IgD-negative memory B cell (primary cell): ENCODE results near the gene POLR2I. TPM values are rescaled to one million over a fixed set of nuclear protein-coding genes. Genes with fewer than 3 reads are reported as not detected.
"Not testable (repeated sequence)": the region's sequence is repeated elsewhere in the genome, so short reads cannot be mapped to it uniquely, and the experiment has no call there.

Source experiments
- H3K27ac Mint-ChIP-seq, 3 donors: one replicate each; pipeline ENCODE4 v1.8.0; 2020 to 2022; ENCODE audit warnings: mild to moderate bottlenecking in 3 of 3, mixed read lengths in 3 of 3, moderate library complexity in 1 of 3
- H3K27me3 Mint-ChIP-seq: one replicate; pipeline ENCODE4 v1.8.0; 2021; ENCODE audit warnings: mixed read lengths
- H3K36me3 Mint-ChIP-seq: one replicate; pipeline ENCODE4 v1.8.0; 2020; ENCODE audit warnings: mild to moderate bottlenecking, mixed read lengths
- H3K4me1 Mint-ChIP-seq, 3 donors: one replicate each; pipeline ENCODE4 v1.8.0; 2020 to 2022; ENCODE audit warnings: mixed read lengths in 3 of 3, mild to moderate bottlenecking in 1 of 3
- H3K4me3 Mint-ChIP-seq, 4 donors: one replicate each; pipeline ENCODE4 v1.8.0; 2020 to 2022; ENCODE audit warnings: mild to moderate bottlenecking in 4 of 4, mixed read lengths in 4 of 4, moderate library complexity in 3 of 4
- H3K9me3 Mint-ChIP-seq, 3 donors: one replicate each; pipeline ENCODE4 v1.8.0; 2020 to 2021; ENCODE audit warnings: mixed read lengths in 3 of 3, mild to moderate bottlenecking in 1 of 3
- polyA plus RNA-seq: library from polyadenylated mRNA; unstranded; fragments of 300-500 nt; fragmentation: Illumina TruSeq; gene quantifications from one replicate; pipeline ENCODE4 v1.2.3, GENCODE V29; 2021

POLR2I gene
- polyA plus RNA-seq, 1 donor from 2014 or later, result 144 TPM

DNA sequence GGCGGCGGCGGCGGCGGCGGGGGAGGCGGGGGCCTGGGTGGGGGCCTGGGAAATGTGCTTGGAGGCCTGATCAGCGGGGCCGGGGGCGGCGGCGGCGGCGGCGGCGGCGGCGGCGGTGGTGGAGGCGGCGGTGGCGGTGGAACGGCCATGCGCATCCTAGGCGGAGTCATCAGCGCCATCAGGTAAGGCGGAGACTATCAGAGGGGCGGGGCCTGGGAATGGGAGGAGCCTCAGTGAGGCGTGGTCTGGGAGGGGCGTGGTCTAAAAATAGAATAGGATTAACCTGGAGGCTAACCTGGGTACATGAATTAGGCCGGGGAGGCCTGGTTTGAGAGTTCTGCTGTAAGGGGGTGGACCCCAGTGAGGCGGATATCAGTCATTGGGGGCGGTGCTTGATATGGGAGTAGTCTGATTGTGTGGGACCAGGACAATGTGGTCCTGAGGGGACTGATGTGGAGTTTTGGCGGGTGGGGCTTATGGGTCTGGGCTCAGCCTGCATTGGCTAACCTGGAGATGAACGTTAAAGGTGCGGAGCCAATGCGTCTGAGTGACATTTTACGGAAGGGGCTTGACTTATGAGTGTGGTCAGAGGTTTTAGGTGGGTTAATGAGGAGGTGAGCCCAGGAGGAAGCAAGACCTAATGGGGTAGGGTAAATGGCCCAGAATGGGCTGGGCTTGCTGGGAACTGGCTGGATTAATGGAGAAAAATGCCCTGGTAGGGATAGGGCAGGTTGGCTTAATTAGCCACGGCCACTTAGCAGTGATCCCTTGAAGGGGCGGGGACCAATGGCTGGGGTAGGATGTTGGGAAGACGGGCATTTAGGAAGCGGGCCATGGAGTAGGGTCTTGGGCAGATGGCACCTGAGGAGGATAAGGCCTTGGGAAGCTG is 26.6 kb upstream of the POLR2I start:
- peak overlapping the region; percentile 89 to 98 (median 94) for H3K4me3 Mint-ChIP-seq
- peaks cover 0 to 2% (median 0%) of the 10 kb centered on the region in 3 donors for H3K9me3 Mint-ChIP-seq

GRCh38 chr19:36140304-36141038 is 25.8 kb upstream of the POLR2I start:
- peaks cover 7 to 21% (median 12%) of the 10 kb centered on the region in 3 donors for H3K4me1 Mint-ChIP-seq
- peak overlapping the region; percentile 89 to 98 (median 94) for H3K4me3 Mint-ChIP-seq
- H3K36me3 Mint-ChIP-seq, result peaks cover 15% of the 10 kb centered on the region
- H3K27ac Mint-ChIP-seq, result peak overlapping the region; percentile 82 to 94 (median 92)
- no peaks in the 10 kb centered on the region for H3K27me3 Mint-ChIP-seq
- H3K9me3 Mint-ChIP-seq, result peaks cover 0 to 2% (median 0%) of the 10 kb centered on the region in 3 donors

More for the DNA sequence above, 26.6 kb upstream of the POLR2I start:
- Mint-ChIP-seq H3K27me3 (no peaks in the 10 kb centered on the region), H3K4me1 (peaks cover 7 to 18% (median 12%) of the 10 kb centered on the region in 3 donors), H3K27ac (peak overlapping the region; percentile 71 to 94 (median 82)), H3K36me3 (peaks cover 15% of the 10 kb centered on the region)

DNA sequence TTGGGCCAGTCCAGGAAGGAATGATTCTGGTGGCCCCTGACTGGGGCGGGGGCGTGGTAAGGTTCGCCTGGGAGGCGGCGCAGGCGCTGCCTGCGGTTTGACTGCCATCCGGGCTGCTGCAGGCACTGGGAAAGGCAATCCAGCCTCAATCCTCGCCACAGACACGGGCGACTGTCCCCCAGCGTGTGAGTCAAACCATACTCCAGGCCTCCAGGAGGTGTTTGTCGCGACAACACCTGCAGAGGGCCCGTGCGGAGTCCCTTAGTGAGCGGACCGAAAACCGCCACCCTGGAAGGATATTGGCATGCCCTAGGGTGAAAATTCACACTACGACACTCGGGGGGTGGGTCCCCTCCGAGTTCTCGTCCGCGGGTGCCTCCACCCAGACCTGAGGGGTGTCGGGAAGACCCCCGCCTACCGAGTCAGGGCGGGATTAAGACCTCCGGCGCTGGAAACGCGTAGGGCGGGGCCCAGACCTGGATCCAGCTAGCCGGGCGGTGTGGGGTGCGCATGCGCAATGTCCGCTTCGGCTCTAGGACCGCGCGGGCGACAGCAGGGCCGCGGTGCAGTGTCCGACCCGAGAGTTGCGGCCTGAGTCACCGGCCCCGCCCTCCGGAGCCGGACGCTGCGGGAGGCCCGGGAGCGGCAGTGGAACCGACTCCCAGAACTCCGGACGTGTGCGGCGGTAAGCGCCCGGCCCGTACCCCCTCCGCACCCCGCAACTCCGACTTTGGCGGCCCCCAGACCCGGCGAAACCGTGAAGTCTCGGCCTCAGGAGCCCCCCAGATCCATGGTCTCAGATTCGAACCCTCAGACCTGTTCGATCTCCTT is 25.0 kb upstream of the POLR2I start, which contains the start of gene CAPNS1:
Gene CAPNS1, plus strand, starts transcription at position 594 of the 831 bp plus-strand sequence. CDS start 946 bp downstream, outside the sequence.
- peaks cover 7 to 22% (median 12%) of the 10 kb centered on the region in 3 donors for H3K4me1 Mint-ChIP-seq
- H3K4me3 Mint-ChIP-seq, result peak within 1 kb of the TSS; percentile 89 to 98 (median 94)
- no peaks in the 10 kb centered on the region for H3K27me3 Mint-ChIP-seq
- H3K9me3 Mint-ChIP-seq, result peaks cover 0 to 2% (median 0%) of the 10 kb centered on the region in 3 donors
- H3K27ac Mint-ChIP-seq, result peak within 1 kb of the TSS; percentile 82 to 94 (median 92)
- H3K36me3 Mint-ChIP-seq, result peaks cover 14% of the 10 kb centered on the region

- Mint-ChIP-seq H3K4me3 (peak overlapping the region; percentile 89 to 98 (median 94)), H3K9me3 (peaks cover 0 to 2% (median 0%) of the 10 kb centered on the region in 3 donors), H3K27me3 (no peaks in the 10 kb centered on the region), H3K27ac (peak overlapping the region; percentile 82 to 94 (median 92)), H3K36me3 (peaks cover 12% of the 10 kb centered on the region), H3K4me1 (peaks cover 7 to 22% (median 12%) of the 10 kb centered on the region in 3 donors)
These were observed 24.4 kb upstream of the POLR2I start for GRCh38 chr19:36139120-36139472.

DNA sequence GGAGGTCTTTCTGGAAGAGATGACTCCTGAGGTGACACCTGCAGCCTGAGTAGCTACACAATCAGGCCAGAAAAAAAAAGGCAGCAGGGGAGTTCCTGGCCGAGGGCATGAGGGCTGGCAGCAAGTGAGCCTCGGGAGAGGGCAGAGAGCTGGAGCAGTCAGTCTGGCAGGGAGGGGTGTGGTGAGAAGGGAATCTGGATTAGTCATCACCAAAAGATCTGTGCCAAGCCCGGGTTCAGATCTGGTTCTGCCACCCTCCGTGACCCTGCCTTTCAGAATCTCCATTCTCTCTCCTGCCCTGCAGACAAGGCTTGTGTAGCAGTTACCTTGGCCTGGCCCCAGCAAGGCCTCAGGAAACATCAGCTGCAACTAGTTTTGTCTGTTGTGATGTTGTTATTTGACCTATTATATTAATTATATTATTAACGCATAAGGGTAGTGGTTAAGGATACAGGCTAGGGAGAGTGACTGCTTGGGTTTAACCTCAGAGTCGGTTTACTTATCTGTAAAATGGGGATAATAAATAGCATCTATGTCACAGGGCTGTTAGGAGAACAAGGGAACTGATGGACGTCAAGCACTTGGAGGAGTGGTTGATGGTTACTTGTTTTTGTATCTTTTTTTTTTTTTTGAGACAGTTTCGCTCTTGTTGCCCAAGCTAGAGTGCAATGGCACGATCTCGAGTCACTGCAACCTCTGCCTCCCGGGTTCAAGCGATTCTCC is 22.4 kb upstream of the POLR2I start:
- peaks cover 7 to 22% (median 10%) of the 10 kb centered on the region in 3 donors for H3K4me1 Mint-ChIP-seq
- peak overlapping the region in 2 of 4 donors; percentile 77 to 80 for H3K4me3 Mint-ChIP-seq
- peaks cover 11% of the 10 kb centered on the region for H3K36me3 Mint-ChIP-seq
- peak overlapping the region in 1 of 3 donors; percentile 81 for H3K27ac Mint-ChIP-seq
- peaks cover 3% of the 10 kb centered on the region for H3K27me3 Mint-ChIP-seq
- peaks cover 0 to 2% (median 0%) of the 10 kb centered on the region in 3 donors for H3K9me3 Mint-ChIP-seq

DNA sequence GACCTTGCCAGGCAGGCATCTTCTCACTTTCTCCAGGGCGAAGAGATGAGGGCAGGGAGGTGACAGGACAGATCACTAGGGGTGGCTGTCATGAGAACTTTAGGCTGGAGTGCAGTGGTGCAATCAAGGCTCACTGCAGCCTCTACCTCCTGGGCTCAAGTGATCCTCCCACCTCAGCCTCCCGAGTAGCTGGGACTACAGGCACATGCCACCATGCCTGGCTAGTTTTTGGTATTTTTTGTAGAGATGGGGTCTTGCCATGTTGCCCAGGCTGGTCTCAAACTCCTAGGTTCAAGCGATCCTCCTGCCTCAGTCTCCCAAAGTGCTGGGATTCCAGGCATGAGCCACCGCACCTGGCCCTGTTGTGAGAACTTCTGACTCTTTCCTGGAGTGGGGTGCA is 20.2 kb upstream of the POLR2I start:
- Mint-ChIP-seq H3K4me3 (peak overlapping the region in 1 of 4 donors; percentile 32), H3K4me1 (peaks cover 0 to 13% (median 3%) of the 10 kb centered on the region in 3 donors)
- H3K27me3 Mint-ChIP-seq, H3K36me3 Mint-ChIP-seq, H3K27ac Mint-ChIP-seq, H3K9me3 Mint-ChIP-seq: not testable (repeated sequence)

DNA sequence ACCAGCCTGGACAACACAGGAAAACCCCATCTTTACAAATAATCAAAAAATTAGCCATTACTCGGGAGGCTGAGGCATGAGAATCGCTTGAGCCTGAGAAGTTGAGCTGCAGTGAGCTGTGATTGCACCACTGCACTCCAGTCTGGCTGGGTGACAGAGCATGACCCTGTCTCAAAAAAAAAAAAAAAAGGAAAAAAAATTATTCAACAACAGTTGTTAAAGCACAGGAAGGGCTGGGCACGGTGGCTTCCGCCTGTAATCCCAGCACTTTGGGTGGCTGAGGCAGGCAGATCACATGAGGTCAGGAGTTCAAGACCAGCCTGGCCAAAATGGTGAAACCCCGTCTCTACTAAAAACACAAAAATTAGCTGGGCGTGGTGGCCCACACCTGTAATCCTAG is 16.5 kb upstream of the POLR2I start:
- not testable (repeated sequence) for H3K36me3 Mint-ChIP-seq, H3K27me3 Mint-ChIP-seq, H3K9me3 Mint-ChIP-seq, H3K27ac Mint-ChIP-seq
- Mint-ChIP-seq H3K4me1 (peaks cover 5 to 13% (median 10%) of the 10 kb centered on the region in 3 donors), H3K4me3 (peak overlapping the region in 1 of 4 donors; percentile 51)

DNA sequence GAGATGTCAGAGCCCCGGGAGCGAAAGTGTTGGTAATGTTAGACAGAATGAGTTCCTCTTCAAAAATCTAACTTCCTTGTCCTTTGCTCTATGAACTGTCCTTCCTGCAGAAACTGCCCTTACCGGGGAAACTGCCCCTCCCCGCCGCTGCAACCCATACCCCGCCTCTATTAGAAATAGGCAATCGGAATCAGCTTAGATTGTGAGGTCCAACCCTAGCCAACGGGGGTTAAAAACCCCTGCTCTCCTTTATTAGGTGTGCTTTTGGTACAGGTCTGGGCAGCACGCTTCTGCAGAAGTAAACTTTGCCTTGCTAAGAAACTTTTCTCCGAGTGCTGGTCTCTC is 13.7 kb upstream of the POLR2I start:
- peak overlapping the region; percentile 85 to 96 (median 96) for H3K27ac Mint-ChIP-seq
- H3K27me3 Mint-ChIP-seq, result no peaks in the 10 kb centered on the region

DNA sequence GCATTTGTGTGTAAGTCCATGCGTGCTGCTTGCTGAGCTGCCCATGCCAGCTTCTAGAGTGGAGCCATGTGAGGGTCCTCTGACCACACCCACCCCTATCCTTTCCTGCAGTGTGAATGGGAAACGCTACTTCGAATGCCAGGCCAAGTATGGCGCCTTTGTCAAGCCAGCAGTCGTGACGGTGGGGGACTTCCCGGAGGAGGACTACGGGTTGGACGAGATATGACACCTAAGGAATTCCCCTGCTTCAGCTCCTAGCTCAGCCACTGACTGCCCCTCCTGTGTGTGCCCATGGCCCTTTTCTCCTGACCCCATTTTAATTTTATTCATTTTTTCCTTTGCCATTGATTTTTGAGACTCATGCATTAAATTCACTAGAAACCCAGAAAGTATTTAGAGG is 10.9 kb upstream of the POLR2I start:
- H3K27me3 Mint-ChIP-seq, result no peaks in the 10 kb centered on the region

More for the DNA sequence above, 13.7 kb upstream of the POLR2I start:
- Mint-ChIP-seq H3K9me3 (no peaks in the 10 kb centered on the region), H3K4me3 (peak overlapping the region; percentile 88 to 97 (median 95)), H3K36me3 (peaks cover 5% of the 10 kb centered on the region), H3K4me1 (peaks cover 3 to 13% (median 5%) of the 10 kb centered on the region in 3 donors)

GRCh38 chr19:36121486-36122124 is 6.9 kb upstream of the POLR2I start:
- Mint-ChIP-seq H3K4me3 (peak overlapping the region in 1 of 4 donors; percentile 27), H3K4me1 (peaks cover 0 to 11% (median 9%) of the 10 kb centered on the region in 3 donors), H3K36me3 (peaks cover 5% of the 10 kb centered on the region), H3K27ac (no peak overlapping the region), H3K27me3 (no peaks in the 10 kb centered on the region), H3K9me3 (no peaks in the 10 kb centered on the region)

More for the DNA sequence above, 10.9 kb upstream of the POLR2I start:
- Mint-ChIP-seq H3K4me1 (peaks cover 5 to 13% (median 6%) of the 10 kb centered on the region in 3 donors), H3K36me3 (peaks cover 6% of the 10 kb centered on the region), H3K4me3 (peak overlapping the region in 1 of 4 donors; percentile 61), H3K9me3 (no peaks in the 10 kb centered on the region), H3K27ac (peak overlapping the region in 1 of 3 donors; percentile 69)

DNA sequence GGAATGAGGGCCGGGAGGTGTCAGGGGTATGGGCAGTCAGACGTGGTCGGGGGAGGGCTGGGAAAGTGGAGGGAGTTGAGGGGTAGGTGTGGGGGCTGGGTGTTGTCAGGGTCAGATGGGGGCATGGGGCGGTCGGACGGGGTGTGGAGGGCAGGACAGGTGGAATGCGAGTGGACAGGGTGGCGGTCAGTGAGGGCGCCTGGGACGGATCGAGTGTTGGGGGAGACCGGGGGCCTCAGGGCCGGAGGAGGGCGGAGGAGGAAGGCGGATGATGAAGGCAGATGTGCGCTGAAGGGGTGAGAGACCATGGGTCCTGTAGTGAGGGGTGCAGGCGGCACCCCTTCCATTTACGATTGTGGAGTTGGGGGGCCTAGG is 6.3 kb upstream of the POLR2I start:
- H3K27ac Mint-ChIP-seq, result no peak overlapping the region
- peaks cover 0 to 14% (median 13%) of the 10 kb centered on the region in 3 donors for H3K4me1 Mint-ChIP-seq
- H3K36me3 Mint-ChIP-seq, result peaks cover 5% of the 10 kb centered on the region
- H3K9me3 Mint-ChIP-seq, result no peaks in the 10 kb centered on the region
- H3K27me3 Mint-ChIP-seq, result no peaks in the 10 kb centered on the region
- no peak overlapping the region for H3K4me3 Mint-ChIP-seq

DNA sequence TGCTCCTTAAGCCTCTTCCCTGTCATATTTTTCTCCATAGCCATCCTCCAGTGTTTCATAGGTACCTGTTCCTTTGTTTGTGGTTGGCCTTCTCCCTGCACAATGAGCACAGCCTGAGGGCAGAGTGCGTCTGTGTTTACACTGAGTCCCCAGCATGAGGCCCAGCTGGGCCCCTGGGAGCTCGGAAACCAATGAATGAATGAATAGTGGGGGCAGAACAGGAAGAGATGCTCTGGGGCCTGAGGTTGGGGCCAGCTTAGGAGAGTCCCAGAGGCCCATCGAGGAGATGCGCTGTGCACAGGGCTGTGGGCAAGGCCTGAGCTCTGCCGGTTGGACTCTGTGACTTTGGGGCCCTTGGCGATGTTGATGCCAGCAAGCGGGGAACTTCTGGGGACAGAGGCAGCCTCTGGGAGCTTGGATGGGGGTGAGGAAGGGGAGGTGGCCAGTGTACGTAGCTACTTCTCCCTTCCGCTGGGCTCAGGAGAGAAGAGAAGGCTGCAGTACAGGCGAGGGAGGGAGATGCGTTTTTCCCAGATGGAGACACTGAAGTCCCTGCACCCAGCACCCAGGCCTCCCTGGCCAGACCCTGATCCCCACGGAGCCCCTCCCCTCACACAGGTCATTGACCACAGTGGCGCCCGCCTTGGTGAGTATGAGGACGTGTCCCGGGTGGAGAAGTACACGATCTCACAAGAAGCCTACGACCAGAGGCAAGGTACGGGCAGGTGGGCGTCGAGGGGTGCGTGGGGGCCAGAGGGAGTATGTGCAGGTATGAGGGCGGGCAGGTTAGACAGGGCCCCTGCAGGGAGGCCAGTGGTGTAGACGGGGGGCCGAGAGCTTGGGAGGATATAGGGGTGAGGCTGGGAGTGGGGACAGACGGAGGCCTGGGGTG is 5.7 kb upstream of the POLR2I start:
- H3K4me1 Mint-ChIP-seq, result peaks cover 0 to 14% (median 14%) of the 10 kb centered on the region in 3 donors
- peaks cover 5% of the 10 kb centered on the region for H3K36me3 Mint-ChIP-seq
- H3K27me3 Mint-ChIP-seq, result no peaks in the 10 kb centered on the region
- no peaks in the 10 kb centered on the region for H3K9me3 Mint-ChIP-seq
- peak overlapping the region in 1 of 3 donors; percentile 79 for H3K27ac Mint-ChIP-seq
- H3K4me3 Mint-ChIP-seq, result peak overlapping the region in 3 of 4 donors; percentile 22 to 52 (median 35)

DNA sequence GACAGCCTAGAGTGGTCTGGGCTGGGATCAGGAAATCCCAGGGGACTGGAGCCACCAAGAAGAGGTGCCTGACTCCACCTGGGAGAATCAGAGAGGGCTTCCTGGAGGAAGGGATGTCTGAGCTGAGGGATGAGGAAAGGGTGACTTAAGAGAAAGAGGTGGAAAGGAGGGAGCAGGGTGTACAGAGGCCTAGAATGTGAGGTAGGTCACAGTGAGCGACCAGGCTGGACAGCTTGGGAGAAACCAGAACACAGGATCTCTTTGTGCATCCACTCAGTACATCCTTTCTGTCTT is 1.6 kb upstream of the POLR2I start:
- Mint-ChIP-seq H3K36me3 (peaks cover 9% of the 10 kb centered on the region), H3K4me3 (peak overlapping the region; percentile 81 to 99 (median 96)), H3K27ac (peak overlapping the region in 2 of 3 donors; percentile 99), H3K27me3 (no peaks in the 10 kb centered on the region), H3K4me1 (peaks cover 0 to 31% (median 19%) of the 10 kb centered on the region in 3 donors), H3K9me3 (no peaks in the 10 kb centered on the region)
